ENCODE data around the gene ZAP70.
A peak's percentile ranks its signal among the peaks of the same experiment; 100 is the strongest.

The ZAP70 gene

GRCh38 chr2:97763176-97763845, 49.9 kb downstream of the ZAP70 start:
- H3K4me1 Mint-ChIP-seq (ENCODE audit: low read depth in 2 of 2) = peaks cover 16 to 33% of the 10 kb centered on the region in 2 donors
- H3K9me3 Mint-ChIP-seq = no peaks in the 10 kb centered on the region
- peak overlapping the region in 1 of 2 donors; percentile 21 for H3K4me3 Mint-ChIP-seq
- ATAC-seq (replicated peaks) = no peak
- peak overlapping the region; percentile 84 to 92 for H3K27ac Mint-ChIP-seq
- H3K27me3 Mint-ChIP-seq = no peaks in the 10 kb centered on the region
- H3K36me3 Mint-ChIP-seq (ENCODE audit: insufficient read depth) = peaks cover 36% of the 10 kb centered on the region
- DNase-seq = no peak

- DNase-seq (no peak), ATAC-seq (replicated peaks) (no peak)
- H3K36me3 Mint-ChIP-seq (ENCODE audit: insufficient read depth) = peaks cover 34% of the 10 kb centered on the region
- no peak overlapping the region for H3K27ac Mint-ChIP-seq
- no peak overlapping the region for H3K4me3 Mint-ChIP-seq
- H3K27me3 Mint-ChIP-seq = no peaks in the 10 kb centered on the region
- no peaks in the 10 kb centered on the region for H3K9me3 Mint-ChIP-seq
- peaks cover 16 to 24% of the 10 kb centered on the region in 2 donors for H3K4me1 Mint-ChIP-seq (ENCODE audit: low read depth in 2 of 2)
Measured at GRCh38 chr2:97764559-97765263, 51.3 kb downstream of the ZAP70 start.

GRCh38 chr2:97765933-97766332, 52.6 kb downstream of the ZAP70 start:
- Mint-ChIP-seq H3K4me3 (no peak overlapping the region), H3K9me3 (no peaks in the 10 kb centered on the region), H3K4me1 (ENCODE audit: low read depth in 2 of 2) (peaks cover 9 to 15% of the 10 kb centered on the region in 2 donors), H3K27ac (peak overlapping the region in 1 of 2 donors; percentile 72), H3K27me3 (no peaks in the 10 kb centered on the region), H3K36me3 (ENCODE audit: insufficient read depth) (peaks cover 26% of the 10 kb centered on the region)
- ATAC-seq (replicated peaks) (no peak), DNase-seq (no peak)

GRCh38 chr2:97766567-97766966, 53.2 kb downstream of the ZAP70 start:
- Mint-ChIP-seq H3K36me3 (ENCODE audit: insufficient read depth) (peaks cover 22% of the 10 kb centered on the region), H3K27ac (peak overlapping the region in 1 of 2 donors; percentile 83), H3K4me3 (no peak overlapping the region), H3K9me3 (no peaks in the 10 kb centered on the region), H3K4me1 (ENCODE audit: low read depth in 2 of 2) (peaks cover 10 to 11% of the 10 kb centered on the region in 2 donors), H3K27me3 (no peaks in the 10 kb centered on the region)
- ATAC-seq (replicated peaks) (no peak), DNase-seq (no peak)

GRCh38 chr2:97769308-97769707, 55.9 kb downstream of the ZAP70 start:
- Mint-ChIP-seq H3K27ac (peak overlapping the region in 1 of 2 donors; percentile 20), H3K4me1 (ENCODE audit: low read depth in 2 of 2) (peaks cover 0 to 8% of the 10 kb centered on the region in 2 donors), H3K4me3 (no peak overlapping the region), H3K36me3 (ENCODE audit: insufficient read depth) (peaks cover 13% of the 10 kb centered on the region), H3K9me3 (no peaks in the 10 kb centered on the region), H3K27me3 (no peaks in the 10 kb centered on the region)
- no peak for ATAC-seq (replicated peaks)
- no peak for DNase-seq

GRCh38 chr2:97769711-97770110, 56.3 kb downstream of the ZAP70 start:
- no peaks in the 10 kb centered on the region for H3K27me3 Mint-ChIP-seq
- no peaks in the 10 kb centered on the region for H3K9me3 Mint-ChIP-seq
- no peak for DNase-seq
- peaks cover 0 to 12% of the 10 kb centered on the region in 2 donors for H3K4me1 Mint-ChIP-seq (ENCODE audit: low read depth in 2 of 2)
- no peak for ATAC-seq (replicated peaks)
- H3K36me3 Mint-ChIP-seq (ENCODE audit: insufficient read depth) = peaks cover 13% of the 10 kb centered on the region
- H3K27ac Mint-ChIP-seq = peak overlapping the region in 1 of 2 donors; percentile 20
- H3K4me3 Mint-ChIP-seq = no peak overlapping the region

- no peak overlapping the region for H3K27ac Mint-ChIP-seq
- H3K36me3 Mint-ChIP-seq (ENCODE audit: insufficient read depth) = peaks cover 7% of the 10 kb centered on the region
Measured at GRCh38 chr2:97770445-97770844, 57.1 kb downstream of the ZAP70 start.

GRCh38 chr2:97774425-97774824, 61.0 kb downstream of the ZAP70 start:
- peak overlapping the region in 1 of 2 donors; percentile 61 for H3K27ac Mint-ChIP-seq

More at GRCh38 chr2:97770445-97770844, 57.1 kb downstream of the ZAP70 start:
- Mint-ChIP-seq H3K27me3 (no peaks in the 10 kb centered on the region), H3K4me1 (ENCODE audit: low read depth in 2 of 2) (peaks cover 0 to 12% of the 10 kb centered on the region in 2 donors), H3K4me3 (no peak overlapping the region), H3K9me3 (no peaks in the 10 kb centered on the region)
- DNase-seq (no peak), ATAC-seq (replicated peaks) (no peak)

GRCh38 chr2:97775074-97775473, 61.7 kb downstream of the ZAP70 start:
- DNase-seq (no peak), ATAC-seq (replicated peaks) (no peak)
- no peak overlapping the region for H3K4me3 Mint-ChIP-seq
- peak overlapping the region in 1 of 2 donors; percentile 61 for H3K27ac Mint-ChIP-seq
- no peaks in the 10 kb centered on the region for H3K9me3 Mint-ChIP-seq
- peaks cover 3 to 12% of the 10 kb centered on the region in 2 donors for H3K4me1 Mint-ChIP-seq (ENCODE audit: low read depth in 2 of 2)
- H3K36me3 Mint-ChIP-seq (ENCODE audit: insufficient read depth) = peaks cover 8% of the 10 kb centered on the region
- no peaks in the 10 kb centered on the region for H3K27me3 Mint-ChIP-seq

More at GRCh38 chr2:97774425-97774824, 61.0 kb downstream of the ZAP70 start:
- Mint-ChIP-seq H3K27me3 (no peaks in the 10 kb centered on the region), H3K36me3 (ENCODE audit: insufficient read depth) (peaks cover 8% of the 10 kb centered on the region), H3K4me1 (ENCODE audit: low read depth in 2 of 2) (peaks cover 3 to 12% of the 10 kb centered on the region in 2 donors), H3K9me3 (no peaks in the 10 kb centered on the region), H3K4me3 (no peak overlapping the region)
- no peak for ATAC-seq (replicated peaks)
- DNase-seq = no peak

- Mint-ChIP-seq H3K27ac (peak overlapping the region in 1 of 2 donors; percentile 83), H3K4me1 (ENCODE audit: low read depth in 2 of 2) (peaks cover 3 to 10% of the 10 kb centered on the region in 2 donors), H3K4me3 (no peak overlapping the region), H3K27me3 (no peaks in the 10 kb centered on the region), H3K9me3 (no peaks in the 10 kb centered on the region), H3K36me3 (ENCODE audit: insufficient read depth) (peaks cover 8% of the 10 kb centered on the region)
- no peak for DNase-seq
- ATAC-seq (replicated peaks) = no peak
Measured at GRCh38 chr2:97779141-97779540, 65.8 kb downstream of the ZAP70 start.

GRCh38 chr2:97781981-97782380, 68.6 kb downstream of the ZAP70 start:
- Mint-ChIP-seq H3K4me3 (no peak overlapping the region), H3K27me3 (no peaks in the 10 kb centered on the region), H3K27ac (no peak overlapping the region), H3K4me1 (ENCODE audit: low read depth in 2 of 2) (peaks cover 3 to 5% of the 10 kb centered on the region in 2 donors), H3K36me3 (ENCODE audit: insufficient read depth) (no peaks in the 10 kb centered on the region), H3K9me3 (no peaks in the 10 kb centered on the region)
- DNase-seq (no peak), ATAC-seq (replicated peaks) (no peak)

- Mint-ChIP-seq H3K4me1 (ENCODE audit: low read depth in 2 of 2) (peaks cover 0 to 5% of the 10 kb centered on the region in 2 donors), H3K27ac (no peak overlapping the region), H3K9me3 (no peaks in the 10 kb centered on the region), H3K4me3 (no peak overlapping the region), H3K36me3 (ENCODE audit: insufficient read depth) (peaks cover 10% of the 10 kb centered on the region), H3K27me3 (no peaks in the 10 kb centered on the region)
- DNase-seq (no peak), ATAC-seq (replicated peaks) (no peak)
Measured at GRCh38 chr2:97784953-97785352, 71.6 kb downstream of the ZAP70 start.

- Mint-ChIP-seq H3K4me3 (no peak overlapping the region), H3K27me3 (no peaks in the 10 kb centered on the region), H3K9me3 (no peaks in the 10 kb centered on the region), H3K27ac (no peak overlapping the region), H3K4me1 (ENCODE audit: low read depth in 2 of 2) (peaks cover 0 to 5% of the 10 kb centered on the region in 2 donors), H3K36me3 (ENCODE audit: insufficient read depth) (peaks cover 10% of the 10 kb centered on the region)
- ATAC-seq (replicated peaks) (no peak), DNase-seq (no peak)
Measured at GRCh38 chr2:97785818-97786217, 72.4 kb downstream of the ZAP70 start.

Measured in effector memory CD8-positive, alpha-beta T cell (primary cell).